Mesenchymal stem cell (in vitro differentiated cells and primary cell): ENCODE results near the gene SETMAR.

Experiments
- DNase-seq: peaks from one replicate; pipeline ENCODE4 v3.0.0-alpha.2; 2013
- H2AFZ ChIP-seq: one replicate; pipeline ENCODE4 v1.6.1; 2013; ENCODE audit warnings: low read depth, mild to moderate bottlenecking, control low read depth, inconsistent platforms, low read length, moderate library complexity
- H2AK5ac ChIP-seq: 2 replicates; pipeline ENCODE4 v1.6.1; 2013; ENCODE audit warnings: low read length, moderate library complexity, mild to moderate bottlenecking, inconsistent platforms; ENCODE audit not compliant: severe bottlenecking
- H2BK120ac ChIP-seq: one replicate; pipeline ENCODE4 v1.6.1; 2013; ENCODE audit warnings: low read depth, mild to moderate bottlenecking, inconsistent platforms, low read length, moderate library complexity
- H2BK12ac ChIP-seq, 2 experiments: one replicate each; pipeline ENCODE4 v1.6.1; 2013; ENCODE audit warnings: inconsistent platforms in 2 of 2, low read length in 2 of 2, mild to moderate bottlenecking in 2 of 2, moderate library complexity in 2 of 2, control low read depth in 1 of 2
- H2BK15ac ChIP-seq: one replicate; pipeline ENCODE4 v1.6.1; 2013; ENCODE audit warnings: mild to moderate bottlenecking, low read depth, inconsistent platforms; ENCODE audit not compliant: poor library complexity, severe bottlenecking
- H2BK5ac ChIP-seq: 2 replicates; pipeline ENCODE4 v1.6.1; 2013; ENCODE audit warnings: low read depth, mild to moderate bottlenecking, low read length, control low read depth, inconsistent platforms; ENCODE audit not compliant: poor library complexity, severe bottlenecking
- H3K14ac ChIP-seq, 2 experiments: one replicate each; pipeline ENCODE4 v1.6.1; 2013; ENCODE audit warnings: inconsistent platforms in 2 of 2, low read length in 2 of 2, control low read depth in 1 of 2, mild to moderate bottlenecking in 1 of 2, moderate library complexity in 1 of 2
- H3K18ac ChIP-seq, 2 experiments: one replicate each; pipeline ENCODE4 v1.6.1; 2013; ENCODE audit warnings: inconsistent platforms in 2 of 2, low read length in 2 of 2, control low read depth in 1 of 2, low read depth in 1 of 2, mild to moderate bottlenecking in 1 of 2
- H3K23ac ChIP-seq, 2 experiments: one replicate each; pipeline ENCODE4 v1.6.1; 2013; ENCODE audit warnings: inconsistent platforms in 2 of 2, low read length in 2 of 2, mild to moderate bottlenecking in 2 of 2, moderate library complexity in 2 of 2, control low read depth in 1 of 2
- H3K27ac ChIP-seq: 2 replicates; pipeline ENCODE4 v1.5.1; 2013; ENCODE audit warnings: mild to moderate bottlenecking, moderate library complexity, low read length, control low read depth, inconsistent platforms; ENCODE audit not compliant: poor library complexity, severe bottlenecking
- H3K27me3 ChIP-seq, 2 experiments: 2 replicates each; pipeline versions ENCODE4 v1.6.1 to v1.7.0; 2013; ENCODE audit warnings: low read length in 2 of 2, mild to moderate bottlenecking in 2 of 2, moderate library complexity in 2 of 2, control low read depth in 1 of 2, inconsistent platforms in 1 of 2; ENCODE audit not compliant: control insufficient read depth in 1 of 2, insufficient read depth in 1 of 2
- H3K36me3 ChIP-seq, 2 experiments: 2 replicates each; pipeline versions ENCODE4 v1.6.1 to v1.7.0; 2013; ENCODE audit warnings: low read length in 2 of 2, control low read depth in 1 of 2, inconsistent platforms in 1 of 2, low read depth in 1 of 2, mild to moderate bottlenecking in 1 of 2; ENCODE audit not compliant: insufficient read depth in 2 of 2, control insufficient read depth in 1 of 2
- H3K4ac ChIP-seq, 2 experiments: one replicate each; pipeline ENCODE4 v1.6.1; 2013; ENCODE audit warnings: inconsistent platforms in 2 of 2, low read length in 2 of 2, mild to moderate bottlenecking in 2 of 2, moderate library complexity in 2 of 2, control low read depth in 1 of 2, low read depth in 1 of 2
- H3K4me1 ChIP-seq: 2 replicates; pipeline ENCODE4 v1.6.1; 2013; ENCODE audit warnings: low read depth, low read length, control low read depth; ENCODE audit not compliant: control insufficient read depth, insufficient read depth
- H3K4me2 ChIP-seq: 2 replicates; pipeline ENCODE4 v1.6.1; 2013; ENCODE audit warnings: low read length, mild to moderate bottlenecking, inconsistent platforms; ENCODE audit not compliant: poor library complexity, severe bottlenecking
- H3K4me3 ChIP-seq, 2 experiments: 2 replicates each; pipeline versions ENCODE4 v1.5.1 to v1.7.0; 2013; ENCODE audit warnings: low read length in 2 of 2, mild to moderate bottlenecking in 2 of 2, control low read depth in 1 of 2, low read depth in 1 of 2; ENCODE audit not compliant: insufficient read depth in 1 of 2
- H3K79me1 ChIP-seq: replicated peaks from 2 replicates; pipeline ENCODE4 v1.6.1; 2013; ENCODE audit warnings: mild to moderate bottlenecking, control low read depth, low read length, inconsistent platforms; ENCODE audit not compliant: poor library complexity, severe bottlenecking
- H3K9ac ChIP-seq: 2 replicates; pipeline ENCODE4 v1.7.0; 2013; ENCODE audit warnings: mild to moderate bottlenecking, low read length, moderate library complexity
- H3K9me3 ChIP-seq: 2 replicates; pipeline ENCODE4 v1.7.0; 2013; ENCODE audit warnings: mild to moderate bottlenecking, low read length; ENCODE audit not compliant: control insufficient read depth
- H4K8ac ChIP-seq: one replicate; pipeline ENCODE4 v1.6.1; 2013; ENCODE audit warnings: inconsistent platforms, mild to moderate bottlenecking, low read length, moderate library complexity
- H4K91ac ChIP-seq: one replicate; pipeline ENCODE4 v1.6.1; 2013; ENCODE audit warnings: mild to moderate bottlenecking, low read length, inconsistent platforms
- WGBS: methylation state at CpG from one replicate; pipeline ENCODE4 v1.1.7; 2013; ENCODE audit warnings: mixed read lengths; 5-methylcytosine and 5-hydroxymethylcytosine counted together

Gene SETMAR

GRCh38 chr3:4360817-4361216 lies 57.6 kb downstream of the SETMAR start:
- DNase-seq = no peak
- 97% methylated on average over 6 of the region's 6 CpGs for WGBS
- Histone ChIP-seq H3K4ac (no peak overlapping the region), H3K27me3 (no peaks in the 10 kb centered on the region), H3K79me1 (no peaks in the 10 kb centered on the region), H3K18ac (no peak overlapping the region), H2AK5ac (no peak overlapping the region), H3K9ac (no peak overlapping the region), H3K23ac (no peak overlapping the region), H2BK15ac (no peak overlapping the region), H4K91ac (no peak overlapping the region), H3K4me1 (peaks cover 4% of the 10 kb centered on the region), H4K8ac (no peak overlapping the region), H3K14ac (no peak overlapping the region), H3K4me3 (no peak overlapping the region), H3K4me2 (no peak overlapping the region), H2BK12ac (no peak overlapping the region), H2AFZ (no peak overlapping the region), H3K27ac (no peak overlapping the region), H2BK120ac (no peak overlapping the region), H3K36me3 (peaks cover 5 to 11% of the 10 kb centered on the region in 2 experiments), H2BK5ac (no peak overlapping the region), H3K9me3 (no peaks in the 10 kb centered on the region)

- H3K36me3 ChIP-seq = peaks cover 5 to 11% of the 10 kb centered on the region in 2 experiments
- H3K79me1 ChIP-seq = no peaks in the 10 kb centered on the region
- no peaks in the 10 kb centered on the region for H3K4me1 ChIP-seq
- H4K91ac ChIP-seq = no peak overlapping the region
- no peak overlapping the region for H2BK120ac ChIP-seq
- no peak for DNase-seq
- no peaks in the 10 kb centered on the region for H3K9me3 ChIP-seq
- no peak overlapping the region for H2AFZ ChIP-seq
- no peak overlapping the region for H3K4me2 ChIP-seq
- H4K8ac ChIP-seq = no peak overlapping the region
- H3K27me3 ChIP-seq = no peaks in the 10 kb centered on the region
- H2AK5ac ChIP-seq = no peak overlapping the region
- H3K27ac ChIP-seq = no peak overlapping the region
- no peak overlapping the region for H3K4ac ChIP-seq
- no peak overlapping the region for H3K23ac ChIP-seq
- no peak overlapping the region for H2BK5ac ChIP-seq
- H2BK12ac ChIP-seq = no peak overlapping the region
- H3K9ac ChIP-seq = no peak overlapping the region
- no peak overlapping the region for H3K4me3 ChIP-seq
- H3K18ac ChIP-seq = no peak overlapping the region
- WGBS = 90% methylated on average over 2 of the region's 2 CpGs
- H3K14ac ChIP-seq = no peak overlapping the region
- no peak overlapping the region for H2BK15ac ChIP-seq
These were observed 59.4 kb downstream of the SETMAR start for GRCh38 chr3:4362523-4362922.
